GM19395 (cell line): ENCODE data around the gene SPON1.

Experiments
- ATAC-seq: cut with Tn5 transposase; IDR thresholded peaks from one replicate; pipeline ENCODE4 v1.9.1; 2021; ENCODE audit warnings: mild to moderate bottlenecking, moderate library complexity; ENCODE audit not compliant: unreplicated experiment

The SPON1 gene

DNA sequence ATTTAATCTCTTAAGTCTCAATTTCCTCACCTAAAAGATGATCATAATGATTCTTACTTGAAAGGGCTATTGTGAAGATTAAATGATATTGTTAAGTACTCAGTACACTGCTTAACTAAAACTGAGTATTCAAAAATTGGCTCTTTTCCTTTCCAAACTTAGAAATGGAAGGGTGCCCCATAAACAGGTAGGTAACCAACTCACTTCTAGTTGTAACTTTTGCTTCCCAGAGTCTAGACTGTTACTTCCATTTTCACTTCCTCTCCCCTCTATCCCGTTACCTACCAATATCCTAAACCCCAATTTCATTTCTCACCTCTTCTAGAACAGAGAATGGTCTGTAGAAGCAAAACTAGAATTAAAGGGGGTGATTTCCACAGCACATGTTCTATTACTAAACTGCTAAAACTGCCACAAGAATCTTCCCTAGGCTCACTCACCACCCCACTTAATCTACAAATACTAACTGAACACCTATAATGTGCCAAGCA, 346.4 kb downstream of the SPON1 start:
- ATAC-seq: peak; percentile 44

DNA sequence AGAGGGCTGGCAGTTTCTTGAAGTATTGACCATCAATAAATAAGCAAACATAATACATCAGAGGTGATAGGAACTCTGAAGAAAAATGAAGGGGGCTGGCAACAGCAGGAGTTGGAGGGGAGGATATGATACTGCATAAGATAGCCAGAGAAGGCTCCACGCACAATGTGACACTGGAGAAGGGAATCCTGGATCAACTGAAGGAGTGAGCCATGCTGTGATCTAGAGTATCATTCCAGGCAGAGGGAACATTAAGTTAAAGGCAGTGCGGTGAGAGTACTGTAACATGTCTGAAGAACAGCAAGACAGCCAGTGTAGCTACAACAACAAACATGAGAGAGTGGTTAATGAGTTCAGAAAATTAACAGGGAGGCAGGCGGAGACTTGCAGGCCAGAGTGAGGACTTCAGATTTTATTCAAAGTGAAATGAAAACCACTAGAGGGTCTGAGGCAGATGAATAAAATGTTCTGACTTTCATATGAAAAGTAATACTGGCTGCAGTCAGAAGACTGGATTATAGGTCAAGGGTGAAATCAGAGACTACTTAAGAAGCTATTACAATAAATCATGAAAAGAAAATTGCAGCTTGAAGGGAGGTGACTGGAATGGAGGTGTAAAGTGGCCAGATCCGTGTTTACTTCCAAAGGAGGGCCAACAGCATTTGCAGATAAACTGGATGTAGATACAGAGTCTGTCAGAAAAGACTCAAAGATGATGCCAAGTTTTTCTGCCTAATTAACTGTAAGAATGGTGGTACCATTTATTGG, 347.1 kb downstream of the SPON1 start:
- no peak for ATAC-seq

DNA sequence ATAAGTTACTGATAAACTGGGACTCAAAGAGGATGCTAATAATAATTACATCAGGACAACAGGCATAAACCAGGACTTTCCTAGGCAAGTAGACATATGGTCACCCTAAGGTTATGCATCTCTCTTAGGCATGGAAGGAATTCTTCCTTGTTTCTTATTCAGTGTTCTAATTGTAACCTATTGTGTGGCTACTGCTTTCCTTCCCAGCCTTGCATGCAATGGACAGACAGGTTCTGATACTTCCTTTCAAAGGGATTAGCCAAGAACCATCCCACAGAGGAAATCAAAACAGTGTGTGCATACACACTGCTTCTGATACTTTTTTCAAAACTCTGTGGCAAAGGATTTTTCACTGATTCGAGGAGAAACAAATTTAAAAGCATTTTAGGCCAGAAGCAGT, 348.2 kb downstream of the SPON1 start:
- ATAC-seq: no peak

DNA sequence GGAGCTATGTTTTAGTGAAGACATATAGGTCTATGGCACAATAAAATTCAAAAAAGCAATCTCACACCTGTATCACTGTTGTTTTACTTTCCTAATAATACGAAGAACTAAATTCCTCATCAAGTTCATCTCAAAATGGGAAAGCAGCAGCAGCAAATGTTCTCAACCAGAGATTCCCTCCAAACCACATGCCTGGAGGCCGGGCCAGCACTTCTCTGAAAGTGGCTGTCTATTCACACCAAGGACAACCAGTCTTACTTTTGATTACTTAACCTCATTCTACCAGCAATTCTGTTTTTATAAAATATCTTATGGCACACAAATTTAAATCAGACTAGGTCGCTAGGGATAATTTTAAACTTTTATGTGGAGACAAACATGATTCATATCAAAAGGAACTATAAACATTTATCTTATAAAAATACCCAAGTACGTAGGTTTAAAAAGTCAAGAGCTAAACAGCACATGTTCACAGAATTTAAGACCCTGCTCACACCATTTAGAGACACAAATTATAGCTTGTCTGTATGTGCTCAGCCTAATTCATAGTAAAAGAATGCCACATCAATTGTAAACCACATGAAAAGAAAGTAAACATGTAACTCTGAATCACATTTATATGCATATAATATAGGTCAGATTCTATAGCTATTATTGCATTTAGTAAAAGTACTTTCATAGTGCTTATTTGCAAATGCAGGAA, 350.4 kb downstream of the SPON1 start:
- peak; percentile 1 for ATAC-seq

DNA sequence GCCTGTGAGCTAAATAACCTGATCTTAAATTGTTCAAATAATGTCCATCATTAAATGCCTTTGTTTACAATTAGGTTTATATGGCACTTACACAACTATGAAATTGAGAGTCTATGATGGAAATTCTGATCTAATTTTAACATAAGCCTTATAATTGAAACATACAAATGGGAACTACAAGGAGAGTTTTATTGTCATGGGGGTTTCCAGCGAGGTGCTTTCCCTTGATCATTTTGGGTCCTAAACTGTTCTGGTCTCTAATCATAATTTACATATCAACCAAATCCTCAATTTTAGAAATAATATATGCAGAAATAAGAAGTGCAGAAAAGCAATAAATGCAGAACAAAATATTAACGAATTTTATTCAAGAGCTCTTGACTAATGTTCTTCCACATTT, 351.6 kb downstream of the SPON1 start:
- no peak for ATAC-seq

DNA sequence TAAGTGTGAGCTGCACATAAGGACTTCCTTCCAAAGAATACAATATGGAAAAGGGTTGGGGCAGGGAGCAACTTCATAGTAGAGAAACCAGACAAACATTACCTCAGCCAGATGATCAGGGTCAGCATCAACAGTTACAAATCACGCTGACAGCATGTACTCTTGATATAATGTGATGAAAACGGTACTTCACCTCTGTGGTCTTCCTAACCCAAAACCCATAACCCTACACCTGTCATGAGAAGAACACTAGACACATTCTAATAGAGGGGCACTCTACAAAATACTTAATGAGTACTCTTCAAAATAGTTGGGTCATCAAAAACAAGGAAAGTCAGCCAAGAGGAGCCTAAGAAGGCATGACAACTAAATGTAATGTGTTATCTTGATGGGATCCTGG, 352.6 kb downstream of the SPON1 start:
- ATAC-seq: peak; percentile 32
